Measurements from ENCODE around the gene ZNF679.
"Not testable (repeated sequence)": the region's sequence is repeated elsewhere in the genome, so short reads cannot be mapped to it uniquely, and the experiment has no call there.

The ZNF679 gene

DNA sequence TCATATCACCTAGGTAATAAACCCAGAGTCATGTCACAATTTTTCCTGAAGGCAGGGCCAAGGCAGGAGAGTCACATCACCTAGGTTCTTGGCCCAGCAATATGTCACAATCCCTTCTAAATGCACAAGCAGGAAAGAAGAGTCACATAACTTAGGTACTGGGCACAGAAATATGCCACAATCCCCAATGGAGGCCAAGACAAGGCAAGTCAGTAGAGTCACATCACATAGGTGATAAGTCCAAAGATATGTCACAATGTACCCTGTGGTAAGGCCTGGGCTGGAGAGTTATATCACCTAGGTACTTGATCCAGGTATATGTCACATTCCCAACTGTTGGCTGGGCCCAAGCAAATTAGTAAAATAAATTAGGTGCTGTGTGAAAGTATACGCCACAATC lies at the start of gene ZNF679:
TSS of gene ZNF679 (plus strand) at position 301 of the 400 bp plus-strand sequence. CDS start 20,644 bp downstream, outside the sequence.
- not testable (repeated sequence) for DNase-seq

DNA sequence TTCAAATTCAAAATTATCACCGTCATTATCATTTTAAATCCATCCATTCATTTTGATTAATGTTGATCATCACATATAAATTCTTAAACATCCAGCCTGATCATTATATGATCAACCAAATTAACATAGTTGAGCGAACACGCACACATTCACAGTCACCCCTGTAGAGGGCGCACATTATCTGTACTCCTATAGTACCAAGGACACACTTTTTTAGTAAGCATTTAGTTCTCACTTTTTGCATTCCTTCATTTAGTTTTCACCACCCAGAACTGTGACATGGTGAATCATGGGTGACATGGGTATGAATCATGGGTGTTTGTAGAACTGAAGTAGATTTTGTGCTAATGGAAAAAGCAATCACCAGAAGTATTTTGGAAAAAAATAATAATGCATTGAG lies 47.3 kb upstream of the ZNF679 start:
- DNase-seq = no peak

DNA sequence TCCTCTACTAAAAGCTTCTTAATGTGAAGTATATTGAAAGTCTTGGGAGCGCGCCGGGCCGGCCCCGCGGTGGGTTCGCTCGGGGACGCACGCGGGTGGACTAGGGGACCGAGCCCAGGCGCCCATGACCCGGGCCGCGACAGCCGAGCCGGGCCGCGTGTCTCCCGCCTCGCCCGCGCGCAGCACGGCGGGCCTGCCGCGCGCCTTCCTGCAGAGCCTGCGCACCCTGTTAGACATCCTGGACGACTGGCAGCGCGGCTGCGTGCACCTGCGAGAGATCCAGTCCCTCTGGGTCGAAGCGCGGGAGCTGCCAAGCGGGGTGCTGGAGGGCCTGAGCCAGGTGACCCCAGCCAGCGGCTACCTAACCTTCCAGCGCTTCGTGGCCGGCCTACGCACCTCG lies 46.7 kb upstream of the ZNF679 start:
- DNase-seq = no peak

DNA sequence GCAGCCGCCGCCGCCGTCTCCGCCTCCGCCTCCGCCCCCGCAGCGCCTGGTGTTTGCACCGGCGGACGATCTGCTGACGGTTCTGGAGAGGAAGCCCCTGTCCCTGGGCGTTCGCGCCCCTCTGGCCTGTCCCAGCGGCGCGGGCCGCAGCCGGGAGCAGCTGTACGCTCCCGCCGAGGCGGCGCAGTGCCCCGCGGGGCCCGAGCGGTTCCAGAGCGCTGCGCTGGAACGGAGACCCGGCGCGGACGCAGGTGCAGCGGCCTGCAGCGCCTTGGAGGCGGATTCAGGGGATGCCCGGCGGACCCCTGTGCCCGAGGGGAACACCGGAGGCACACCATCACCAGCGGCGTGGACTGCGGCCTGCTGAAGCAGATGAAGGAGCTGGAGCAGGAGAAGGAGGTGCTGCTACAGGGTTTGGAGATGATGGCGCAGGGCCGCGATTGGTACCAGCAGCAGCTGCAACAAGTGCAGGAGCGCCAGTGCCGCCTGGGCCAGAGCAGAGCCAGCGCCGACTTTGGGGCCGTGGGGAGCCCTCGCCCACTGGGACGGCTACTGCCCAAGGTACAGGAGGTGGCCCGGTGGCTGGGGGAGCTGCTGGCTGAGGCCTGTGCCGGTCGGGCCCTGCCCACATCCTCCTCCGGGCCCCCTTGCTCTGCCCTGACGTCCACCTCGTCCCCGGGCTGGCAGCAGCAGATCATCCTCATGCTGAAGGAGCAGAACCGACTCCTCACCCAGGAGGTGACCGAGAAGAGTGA lies 46.1 kb upstream of the ZNF679 start:
- no peak for DNase-seq

DNA sequence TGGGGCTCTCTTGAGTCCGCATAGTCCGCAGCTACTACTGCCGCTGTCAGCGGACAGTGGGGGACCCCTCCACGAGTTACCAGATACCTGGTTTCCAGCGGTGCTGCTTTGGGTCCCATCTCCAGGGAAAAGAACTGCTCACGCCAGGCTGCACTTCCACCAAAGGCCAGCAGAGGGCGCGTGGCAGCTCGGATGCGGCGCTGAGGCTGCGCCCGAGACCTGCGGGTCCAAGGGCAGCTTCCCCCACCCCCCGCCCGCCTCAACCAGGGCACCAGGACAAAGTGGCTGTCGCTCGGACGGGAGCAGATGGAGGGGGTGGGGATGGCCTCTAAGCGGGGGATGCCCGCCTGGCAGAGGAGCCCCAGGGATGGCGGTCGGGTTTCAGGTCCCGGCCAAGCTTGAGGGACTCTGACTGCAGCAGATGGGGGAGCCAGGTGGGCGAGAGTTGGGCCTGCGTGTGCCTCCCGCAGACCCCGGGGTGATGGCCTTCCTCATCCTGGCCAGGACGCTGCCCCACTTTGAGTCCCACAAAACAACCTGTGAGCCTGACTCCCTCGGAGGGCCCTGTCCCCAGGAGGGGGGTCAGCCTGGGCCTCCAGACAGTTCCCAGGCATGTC lies 45.0 kb upstream of the ZNF679 start:
- peak; percentile 8 for DNase-seq

DNA sequence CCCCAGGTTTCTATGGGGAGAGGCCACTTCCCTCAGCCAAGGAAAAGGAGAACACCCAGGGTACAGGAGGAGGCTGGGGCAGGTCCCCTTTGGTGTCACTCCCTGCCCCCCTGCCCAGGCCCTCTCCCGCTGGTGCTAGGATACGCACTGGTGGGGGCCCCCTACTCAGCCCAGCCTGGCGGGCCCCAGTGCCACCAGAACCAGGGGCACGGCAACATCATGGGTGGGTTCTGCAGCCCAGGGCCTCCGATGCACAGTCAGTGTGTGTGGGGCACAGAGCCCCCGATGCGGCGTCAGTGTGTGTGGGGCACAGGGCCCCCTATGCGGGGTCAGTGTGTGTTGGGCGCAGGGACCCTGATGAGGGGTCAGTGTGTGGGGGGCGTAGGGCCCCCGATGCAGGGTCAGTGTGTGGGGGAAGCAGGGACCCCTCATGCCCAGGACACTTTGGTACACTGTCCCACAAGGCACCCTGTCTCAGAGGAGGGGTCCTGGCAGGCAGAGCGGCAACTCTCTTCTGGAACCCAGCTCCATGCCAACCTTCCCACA lies 44.4 kb upstream of the ZNF679 start:
- no peak for DNase-seq

DNA sequence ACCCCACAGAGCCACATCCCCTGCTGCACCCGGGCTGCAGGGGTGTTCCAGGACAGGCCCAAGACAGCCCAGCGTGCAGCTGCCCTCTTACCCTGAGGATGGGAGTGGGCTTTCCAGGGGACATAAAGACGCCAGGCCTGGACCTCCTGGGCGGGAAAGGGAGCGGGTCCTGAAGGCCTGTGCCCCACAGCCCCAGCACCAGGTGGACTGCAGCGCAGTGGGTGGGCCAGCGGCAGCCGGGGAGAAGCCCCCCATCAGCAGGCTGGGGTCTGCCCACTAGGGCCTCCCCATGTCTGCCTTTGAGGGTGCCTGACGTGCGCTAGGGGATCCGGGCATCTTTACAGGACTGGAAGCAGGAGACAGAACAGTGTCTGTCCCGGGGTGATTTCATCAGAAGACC lies 43.9 kb upstream of the ZNF679 start:
- no peak for DNase-seq

DNA sequence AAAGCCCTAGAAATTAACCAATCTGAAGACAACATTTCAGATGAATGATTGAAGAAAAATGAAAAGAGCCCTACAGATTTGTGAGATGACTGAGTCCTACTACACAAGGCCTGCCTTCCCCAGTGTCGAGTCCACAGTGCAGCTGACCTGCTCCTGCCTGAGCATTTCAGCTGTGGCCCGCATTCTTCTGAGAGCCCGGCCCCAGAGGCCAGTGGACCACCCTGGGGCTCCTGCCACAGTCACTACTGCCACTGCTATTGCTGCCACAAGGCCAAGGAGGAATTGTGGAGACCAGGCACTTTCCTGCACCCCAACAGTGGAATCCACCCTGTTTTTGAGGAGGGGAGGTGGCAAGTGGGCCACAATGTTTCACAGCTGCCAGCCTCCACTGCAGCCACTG lies 40.9 kb upstream of the ZNF679 start:
- no peak for DNase-seq

DNA sequence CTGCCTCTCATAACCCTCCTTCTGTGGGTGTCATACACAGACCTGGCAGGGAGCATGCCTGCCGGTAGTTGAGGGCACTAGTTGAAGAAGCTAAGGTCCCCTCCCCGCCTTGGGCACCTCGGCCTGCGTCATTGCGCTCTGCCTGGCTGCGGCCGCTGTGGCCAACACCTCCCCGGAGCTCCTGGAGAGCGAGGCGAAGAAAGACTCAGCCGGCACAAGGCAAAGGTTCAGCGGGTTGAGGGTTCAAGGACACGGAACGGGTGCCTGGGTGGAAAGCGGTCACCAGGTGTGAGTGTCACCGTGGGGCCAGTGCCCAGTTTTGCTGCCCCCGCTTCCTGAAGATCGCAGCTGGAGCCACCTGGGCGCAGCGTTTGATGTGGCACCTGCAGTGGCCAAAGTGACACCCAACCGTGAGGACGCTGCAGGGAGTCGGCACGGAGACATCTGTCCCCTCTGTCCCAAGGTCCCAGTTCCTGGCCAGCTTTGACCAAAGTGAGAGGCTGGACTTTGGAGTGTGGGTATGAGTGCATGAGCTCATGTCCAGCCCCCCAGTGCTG lies 36.0 kb upstream of the ZNF679 start:
- no peak for DNase-seq

DNA sequence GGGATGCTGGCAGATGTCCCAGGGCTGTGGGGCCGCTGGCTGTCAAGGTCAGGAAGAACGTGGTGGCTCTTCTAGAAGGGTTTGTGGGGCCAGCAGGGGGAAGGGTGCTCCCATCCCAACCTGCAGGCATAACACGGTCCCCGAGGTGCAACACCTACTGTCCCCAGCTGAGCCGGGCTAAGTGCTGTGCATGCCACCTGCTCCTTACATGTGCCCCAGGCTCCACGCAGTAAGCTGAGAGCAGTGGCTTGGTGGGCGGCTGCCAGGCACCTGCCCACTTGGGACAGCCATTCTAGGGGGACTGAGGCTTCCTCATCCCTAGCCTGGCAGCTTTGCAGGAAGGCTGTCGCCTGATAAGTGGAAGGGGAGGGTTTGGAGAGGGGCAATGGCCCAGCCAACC lies 35.5 kb upstream of the ZNF679 start:
- no peak for DNase-seq

DNA sequence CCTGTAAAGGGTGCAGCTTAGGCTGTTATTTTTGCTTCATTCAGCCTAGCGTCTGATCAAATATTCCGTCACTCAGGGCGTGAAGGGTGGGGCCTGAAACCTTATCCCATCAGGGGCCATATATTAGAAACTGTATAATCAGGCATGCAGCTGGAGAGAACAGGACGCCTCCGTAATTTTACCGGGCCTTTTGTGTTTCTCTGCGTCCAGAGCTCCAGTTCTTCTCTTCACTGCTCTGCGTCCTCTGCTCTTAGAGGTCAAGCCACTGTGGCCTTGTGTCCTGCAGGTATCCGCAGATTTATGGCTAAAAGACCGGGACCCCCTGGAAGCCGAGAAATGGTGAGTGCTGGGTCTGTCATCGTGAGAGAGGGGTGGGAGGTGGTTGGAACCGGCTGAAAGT lies 21.4 kb upstream of the ZNF679 start, which contains the start of gene ZNF735:
TSS of gene ZNF735 (plus strand) at position 301 of the 400 bp plus-strand sequence. CDS start at position 301, 0 bp downstream.
- DNase-seq = no peak

DNA sequence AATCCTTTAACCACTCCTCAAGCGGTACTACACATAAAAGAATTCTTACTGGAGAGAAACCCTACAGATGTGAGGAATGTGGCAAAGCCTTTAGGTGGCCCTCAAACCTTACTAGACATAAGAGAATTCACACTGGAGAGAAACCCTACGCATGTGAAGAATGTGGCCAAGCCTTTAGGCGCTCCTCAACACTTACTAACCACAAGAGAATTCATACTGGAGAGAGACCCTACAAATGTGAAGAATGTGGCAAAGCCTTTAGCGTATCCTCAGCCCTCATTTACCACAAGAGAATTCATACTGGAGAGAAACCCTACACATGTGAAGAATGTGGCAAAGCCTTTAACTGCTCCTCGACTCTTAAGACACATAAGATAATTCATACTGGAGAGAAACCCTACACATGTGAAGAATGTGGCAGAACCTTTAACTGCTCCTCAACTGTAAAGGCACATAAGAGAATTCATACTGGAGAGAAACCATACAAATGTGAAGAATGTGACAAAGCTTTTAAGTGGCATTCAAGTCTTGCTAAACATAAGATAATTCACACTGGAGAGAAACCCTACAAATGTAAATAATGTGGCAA lies 8.5 kb upstream of the ZNF679 start:
- DNase-seq = not testable (repeated sequence)

DNA sequence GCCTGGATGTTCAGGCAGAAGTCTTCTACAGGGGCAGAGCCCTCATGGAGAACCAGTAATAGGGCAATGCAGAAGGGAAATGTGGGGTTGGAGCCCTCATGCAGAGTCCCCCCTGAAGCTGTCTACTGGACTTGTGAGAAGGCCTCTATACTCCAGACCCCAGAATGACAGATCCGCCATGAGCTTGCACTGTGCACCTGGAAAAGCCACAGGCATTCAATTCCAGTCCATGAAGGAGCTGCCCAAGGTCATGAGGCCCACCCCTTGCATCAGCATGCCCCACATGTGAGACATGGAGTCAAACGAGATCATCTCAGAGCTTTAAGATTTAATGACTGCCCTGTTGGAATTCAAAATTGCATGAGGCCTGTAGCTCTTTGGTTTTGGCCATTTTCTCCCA lies 4.9 kb upstream of the ZNF679 start:
- no peak for DNase-seq

DNA sequence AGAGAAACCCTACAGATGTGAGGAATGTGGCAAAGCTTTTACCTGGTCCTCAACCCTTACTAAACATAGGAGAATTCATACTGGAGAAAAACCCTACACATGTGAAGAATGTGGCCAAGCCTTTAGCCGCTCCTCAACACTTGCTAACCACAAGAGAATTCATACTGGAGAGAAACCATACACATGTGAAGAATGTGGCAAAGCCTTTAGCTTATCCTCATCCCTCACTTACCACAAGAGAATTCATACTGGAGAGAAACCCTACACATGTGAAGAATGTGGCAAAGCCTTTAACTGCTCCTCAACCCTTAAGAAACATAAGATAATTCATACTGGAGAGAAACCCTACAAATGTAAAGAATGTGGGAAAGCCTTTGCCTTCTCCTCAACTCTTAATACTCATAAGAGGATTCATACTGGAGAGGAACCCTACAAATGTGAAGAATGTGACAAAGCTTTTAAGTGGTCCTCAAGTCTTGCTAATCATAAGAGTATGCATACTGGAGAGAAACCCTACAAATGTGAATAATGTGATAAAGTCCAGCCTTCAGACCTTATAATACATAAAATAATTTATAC lies 38.2 kb downstream of the ZNF679 start:
- DNase-seq = no peak

DNA sequence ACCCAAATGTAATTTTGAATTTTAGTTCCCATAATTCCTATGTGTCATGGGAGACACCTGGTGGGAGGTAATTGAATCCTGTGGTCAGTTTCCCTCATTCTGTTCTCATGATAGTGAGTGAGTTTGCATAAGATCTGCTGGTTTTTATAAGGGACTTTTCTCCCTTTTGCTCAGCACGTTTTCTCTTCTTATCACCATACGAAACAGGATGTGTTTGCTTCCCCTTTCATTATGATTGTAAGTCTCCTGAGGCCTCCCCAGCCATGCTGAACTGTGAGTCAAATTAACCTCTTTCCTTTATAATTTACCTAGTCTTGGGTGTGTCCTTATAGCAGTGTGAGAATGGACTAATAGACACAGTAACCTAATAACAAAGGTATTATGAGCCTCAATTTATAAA lies 49.4 kb downstream of the ZNF679 start:
- no peak for DNase-seq

DNA sequence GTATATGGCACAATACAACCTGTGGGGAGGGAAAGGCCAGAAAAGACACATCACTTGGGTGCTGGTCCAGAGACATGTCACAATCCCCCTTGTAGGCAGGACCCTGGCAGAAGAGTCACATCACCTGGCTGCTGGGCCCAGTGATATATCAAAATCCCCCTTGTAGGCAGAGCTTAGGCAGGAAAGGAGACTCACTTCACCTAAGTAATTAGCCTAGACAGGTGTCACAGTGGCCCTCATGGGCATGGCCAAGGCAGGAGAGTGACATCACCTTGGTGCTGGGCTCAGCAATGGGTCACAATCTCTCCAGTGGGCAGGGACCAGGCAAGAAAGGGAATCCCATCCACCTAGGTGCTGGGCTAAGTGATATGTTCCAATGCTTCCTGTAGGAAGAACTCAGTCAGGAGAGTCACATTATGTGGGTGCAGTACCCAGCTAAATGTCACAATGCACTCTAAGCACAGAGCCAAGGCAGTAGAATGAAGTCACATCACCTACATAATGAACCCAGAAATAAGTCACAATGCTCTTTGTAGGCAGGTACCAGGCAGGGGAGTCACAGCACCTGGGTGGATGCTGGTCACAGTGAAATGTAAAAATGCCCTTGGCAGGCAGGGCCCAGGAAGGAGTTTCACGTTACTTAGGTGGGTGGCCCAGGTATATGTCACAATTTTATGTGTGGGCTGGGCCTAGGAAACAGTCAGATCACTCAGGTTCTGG lies 66.6 kb downstream of the ZNF679 start:
- DNase-seq = no peak

DNA sequence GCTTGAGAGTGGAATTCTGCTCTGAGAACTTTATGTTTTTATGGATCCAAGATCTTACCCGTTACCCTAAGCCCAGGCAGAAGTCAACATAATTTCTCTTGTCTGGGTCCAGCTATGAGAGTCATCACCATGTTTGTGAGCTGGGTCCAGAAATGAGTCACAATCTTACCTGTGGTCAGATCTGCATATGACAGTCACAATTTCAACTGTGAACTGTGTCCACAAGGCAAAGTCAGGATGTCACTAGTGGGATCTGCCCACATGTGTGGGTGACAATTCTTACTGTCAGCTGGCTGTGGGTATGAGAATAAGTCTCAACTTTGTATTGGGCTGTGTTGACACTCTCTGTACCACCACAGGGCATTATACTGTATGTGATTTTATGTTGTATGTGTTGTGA lies 69.1 kb downstream of the ZNF679 start:
- DNase-seq = not testable (repeated sequence)

DNA sequence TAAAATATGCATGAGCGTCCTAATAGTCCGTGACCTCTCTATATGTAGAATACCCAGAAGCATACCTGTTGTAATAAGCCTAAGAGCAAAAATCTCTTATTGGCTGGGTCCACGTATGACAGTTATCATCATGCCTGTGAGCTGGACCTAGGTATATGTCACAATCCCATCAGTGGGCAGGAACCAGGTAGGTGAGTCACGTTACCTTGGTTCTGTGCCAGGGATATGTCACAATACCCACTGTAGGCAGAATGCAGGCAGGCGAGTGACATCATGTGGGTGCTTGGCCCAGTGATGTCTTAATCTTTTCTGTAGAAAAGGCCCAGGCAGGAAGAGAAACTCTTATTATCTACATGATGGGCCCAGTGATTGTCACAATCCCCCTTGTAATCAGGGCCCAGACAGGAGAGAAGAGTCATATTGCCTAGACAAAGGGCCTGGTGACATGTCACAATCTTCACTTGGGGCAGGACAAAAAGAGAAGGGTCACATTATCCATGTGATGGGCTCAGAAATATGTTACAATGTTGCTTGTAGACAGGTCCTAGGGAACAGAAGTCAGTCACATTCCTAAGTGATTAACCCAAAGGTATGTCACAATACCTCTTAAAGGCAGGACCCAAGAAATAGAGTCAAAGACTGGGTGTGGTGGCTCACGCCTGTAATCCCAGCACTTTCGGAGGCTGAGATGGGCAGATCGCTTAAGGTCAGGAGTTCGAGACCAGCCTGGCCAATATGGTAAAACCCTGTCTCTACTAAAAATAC lies 72.5 kb downstream of the ZNF679 start:
- DNase-seq = no peak

DNA sequence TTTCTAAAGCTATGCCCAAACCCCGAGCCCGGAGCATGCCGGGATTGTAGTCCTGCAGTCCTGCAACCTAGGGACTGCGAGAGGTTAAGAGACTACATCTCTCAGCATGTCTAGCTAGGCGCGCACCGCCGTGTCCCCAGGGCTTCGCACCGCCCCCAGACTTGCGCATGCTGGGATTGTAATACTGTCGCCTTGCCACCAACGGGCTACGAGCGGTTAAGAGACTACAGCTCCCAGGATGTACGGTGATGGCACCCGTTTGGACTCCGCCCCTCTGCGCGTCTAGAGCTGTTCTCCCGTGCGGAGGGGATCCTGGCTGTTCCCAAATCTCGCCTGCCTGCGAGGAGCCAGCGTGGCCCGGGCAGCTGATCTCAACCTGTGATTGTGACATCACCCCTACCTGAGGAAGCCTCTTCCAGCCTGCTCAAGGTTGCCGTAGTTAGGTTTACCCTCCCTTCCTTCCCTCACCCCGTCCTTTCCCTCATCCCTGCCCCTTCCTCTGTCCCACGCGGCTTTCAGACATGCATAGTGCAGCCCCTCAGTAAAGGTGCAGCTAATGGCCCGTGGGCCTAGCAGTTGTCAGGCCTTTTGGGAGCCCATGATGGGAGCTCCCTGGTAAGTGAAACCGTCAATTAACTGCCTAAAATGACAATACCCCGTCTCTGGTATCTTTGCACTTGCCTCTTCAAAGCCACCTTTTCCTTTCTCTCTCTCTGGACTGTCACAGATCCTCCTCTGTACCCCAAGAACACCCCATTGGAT lies 79.2 kb downstream of the ZNF679 start:
- DNase-seq = peak; percentile 96

DNA sequence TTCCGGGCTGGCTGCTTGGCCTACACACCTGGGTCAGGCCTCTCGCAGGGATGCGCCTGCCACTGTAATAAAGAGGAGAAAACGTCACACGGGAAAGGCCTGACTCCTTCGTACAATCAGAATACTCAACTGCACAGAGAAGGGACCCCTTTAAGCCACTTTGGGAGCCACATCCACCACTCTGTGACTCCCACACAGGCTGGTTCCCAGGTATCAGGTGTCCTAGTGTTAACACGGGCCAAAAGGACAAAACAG lies 79.7 kb downstream of the ZNF679 start:
- DNase-seq = no peak

DNA sequence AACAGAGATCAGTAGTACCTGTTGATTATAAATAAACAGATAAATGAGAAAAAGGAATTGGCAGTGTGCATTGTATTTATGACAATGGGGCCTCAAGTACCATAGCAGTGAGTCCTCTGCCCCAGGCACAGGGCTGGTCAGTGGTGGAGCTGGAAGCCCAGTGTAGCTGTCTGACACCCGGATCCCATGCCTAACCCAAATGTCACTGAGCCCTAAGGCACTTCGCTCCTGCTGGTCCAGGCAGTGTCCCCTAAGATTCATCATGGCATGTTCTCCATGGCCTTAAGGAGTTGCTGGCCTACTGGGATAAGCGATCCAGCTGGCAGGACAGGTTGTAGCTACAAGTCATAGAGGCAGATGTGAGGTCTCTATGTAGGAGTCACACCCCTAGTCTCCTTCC lies 82.2 kb downstream of the ZNF679 start:
- DNase-seq = no peak

Data from NCI-H1105 (cell line).